Bronchial epithelial cell (primary cell): Measurements from ENCODE around the gene MCOLN1. TPM values are rescaled to one million over a fixed set of nuclear protein-coding genes. Genes with fewer than 3 reads are reported as not detected.

ENCODE experiments used
- DNase-seq: peaks from one replicate; pipeline ENCODE4 v3.0.0-alpha.2; 2010; ENCODE audit warnings: low read depth
- FAIRE-seq: peaks from 2 replicates; lab custom pipeline; 2011; peaks lifted over from hg19 to GRCh38; lab: Jason Lieb, UNC
- H3K27me3 ChIP-seq: 2 replicates; pipeline ENCODE4 v1.5.1; 2011; ENCODE audit warnings: low read length; ENCODE audit not compliant: control insufficient read depth, insufficient read depth
- H3K36me3 ChIP-seq: 2 replicates; pipeline ENCODE4 v1.5.1; 2011; ENCODE audit warnings: low read length; ENCODE audit not compliant: control insufficient read depth, insufficient read depth
- H3K4me3 ChIP-seq: 2 replicates; pipeline ENCODE4 v1.5.1; 2011; ENCODE audit warnings: mild to moderate bottlenecking, low read depth, low read length, control low read depth
- CTCF ChIP-seq: IDR thresholded peaks from 2 replicates; pipeline ENCODE4 v1.5.1; 2011; ENCODE audit warnings: mild to moderate bottlenecking, moderate library complexity, low read length, control low read depth, inconsistent platforms; ENCODE audit not compliant: insufficient read depth, severe bottlenecking
- total RNA-seq: library from RNA; depleted of rRNA; stranded (reverse); fragments of >200 nt; gene quantifications from 2 replicates; pipeline ENCODE4 v1.2.1, GENCODE V29; 2014

MCOLN1 gene
- total RNA-seq, 1 donor from 2014 or later, result 3.7 TPM

- DNase-seq (no peak), FAIRE-seq (no peak)
- Histone ChIP-seq H3K36me3 (no peaks in the 10 kb centered on the region), H3K27me3 (no peaks in the 10 kb centered on the region), H3K4me3 (peak overlapping the region; percentile 46)
- TF ChIP-seq CTCF, result no peak
Measured at GRCh38 chr19:7516333-7516732, 6.1 kb upstream of the MCOLN1 start.

GRCh38 chr19:7516878-7517277, 5.5 kb upstream of the MCOLN1 start:
- TF ChIP-seq CTCF, result no peak
- Histone ChIP-seq H3K4me3 (peak overlapping the region; percentile 46), H3K36me3 (no peaks in the 10 kb centered on the region), H3K27me3 (no peaks in the 10 kb centered on the region)
- DNase-seq (no peak), FAIRE-seq (no peak)

- H3K36me3 ChIP-seq, result no peaks in the 10 kb centered on the region
- no peak for DNase-seq
- no peak for TF ChIP-seq CTCF
- no peaks in the 10 kb centered on the region for H3K27me3 ChIP-seq
- H3K4me3 ChIP-seq, result no peak overlapping the region
- FAIRE-seq, result no peak
Measured at GRCh38 chr19:7519361-7520130, 2.9 kb upstream of the MCOLN1 start.

GRCh38 chr19:7520131-7521051, 2.0 kb upstream of the MCOLN1 start:
- FAIRE-seq (no peak), DNase-seq (no peak)
- no peaks in the 10 kb centered on the region for H3K36me3 ChIP-seq
- TF ChIP-seq CTCF, result no peak
- no peak overlapping the region for H3K4me3 ChIP-seq
- H3K27me3 ChIP-seq, result no peaks in the 10 kb centered on the region

- Histone ChIP-seq H3K36me3 (no peaks in the 10 kb centered on the region), H3K4me3 (no peak overlapping the region), H3K27me3 (no peaks in the 10 kb centered on the region)
- FAIRE-seq (no peak), DNase-seq (no peak)
- TF ChIP-seq CTCF, result no peak
Measured at GRCh38 chr19:7521551-7522071, 813 bp upstream of the MCOLN1 start.
